Epithelial cell of prostate (primary cell): ENCODE data around the gene PSMB8.

Experiments used
- DNase-seq: peaks from one replicate; pipeline ENCODE4 v3.0.0-alpha.2; 2011; ENCODE audit warnings: low read depth, low spot score
- H3K27ac ChIP-seq: fragments of 450-650 bp; 2 replicates; pipeline ENCODE4 v1.5.1; 2017; ENCODE audit warnings: mild to moderate bottlenecking

PSMB8 gene

DNA sequence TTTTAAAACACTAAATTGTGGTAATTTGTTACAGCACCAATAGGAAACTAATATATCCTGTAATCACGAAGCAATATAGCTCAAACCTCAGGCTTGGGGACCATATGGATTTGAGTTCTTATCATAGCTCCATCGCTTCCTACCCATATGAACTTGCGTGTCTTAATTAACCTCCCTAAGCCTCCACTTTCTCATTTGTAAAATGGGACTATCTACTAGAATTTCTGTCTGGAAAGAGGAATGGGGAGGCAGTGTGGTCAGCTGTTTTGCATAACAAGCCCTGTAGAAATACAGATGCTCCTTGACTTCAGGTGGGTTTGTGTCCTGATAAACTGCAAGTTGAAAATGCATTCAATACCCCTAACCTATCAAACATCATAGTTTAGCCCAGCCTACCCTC, 44.1 kb downstream of the PSMB8 start:
- H3K27ac ChIP-seq, result no peak overlapping the region
- DNase-seq, result no peak

DNA sequence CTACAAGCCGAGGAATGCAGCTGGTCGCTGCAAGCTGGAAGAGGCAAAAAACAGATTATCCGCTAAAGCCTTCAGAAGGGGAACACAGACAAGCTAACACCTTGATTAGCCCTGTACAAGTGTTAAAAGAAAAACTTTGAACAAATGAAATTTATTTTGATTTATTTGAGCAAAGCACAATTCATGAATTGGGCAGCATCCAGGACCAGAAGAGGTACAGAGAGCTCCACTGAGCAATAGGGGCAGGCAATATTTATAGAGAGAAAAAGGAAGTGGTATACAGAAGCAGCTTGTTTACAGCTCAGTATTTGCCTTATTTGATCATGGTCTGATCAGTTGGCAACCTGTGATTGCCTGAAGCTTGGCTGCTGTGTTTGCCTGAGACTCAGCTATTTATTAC, 44.7 kb downstream of the PSMB8 start:
- H3K27ac ChIP-seq, result no peak overlapping the region
- DNase-seq, result no peak

DNA sequence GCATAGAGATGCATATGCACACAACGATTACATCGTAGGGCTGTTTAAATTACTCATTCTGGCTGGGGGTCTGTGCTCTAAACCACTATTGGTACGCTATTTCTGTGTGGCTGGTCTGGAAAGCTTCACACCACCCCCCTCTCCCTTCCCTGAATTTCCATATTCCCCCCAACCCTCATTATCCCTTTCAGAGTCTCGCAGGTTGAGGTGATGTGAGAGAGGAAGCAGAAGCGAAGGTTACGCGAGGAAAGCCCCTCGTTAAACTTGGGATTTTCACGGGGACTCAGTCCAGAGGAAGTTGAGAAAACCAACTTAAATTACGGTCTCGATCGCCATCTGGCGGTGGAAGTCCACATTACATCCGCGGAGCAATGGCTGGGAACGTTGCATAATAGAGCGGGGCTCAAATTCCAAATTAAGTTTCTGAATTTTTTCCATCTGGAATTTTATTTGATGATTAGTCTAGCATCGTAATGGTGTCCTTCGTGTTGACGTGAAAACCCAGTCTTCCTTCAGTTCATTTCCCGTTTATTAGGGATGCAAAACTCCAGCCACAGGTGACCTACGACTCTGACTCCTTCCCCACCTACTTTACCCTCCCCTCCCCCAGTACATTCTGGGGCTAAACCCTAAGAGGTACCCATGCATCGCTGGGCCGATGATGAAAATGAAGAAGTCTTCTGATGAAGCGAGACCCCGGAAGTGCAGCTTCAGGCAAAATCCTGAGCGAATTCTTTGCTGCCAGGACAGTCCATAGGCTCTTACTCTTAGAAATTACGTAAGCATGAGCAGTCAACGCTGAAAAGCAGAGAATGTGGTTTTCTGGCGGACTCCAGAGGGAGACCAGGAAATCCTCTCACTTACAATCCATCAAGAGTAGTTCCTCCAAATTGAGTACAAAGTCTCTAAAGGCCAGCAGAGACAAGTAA, 46.7 kb downstream of the PSMB8 start:
- no peak for DNase-seq
- H3K27ac ChIP-seq, result no peak overlapping the region

DNA sequence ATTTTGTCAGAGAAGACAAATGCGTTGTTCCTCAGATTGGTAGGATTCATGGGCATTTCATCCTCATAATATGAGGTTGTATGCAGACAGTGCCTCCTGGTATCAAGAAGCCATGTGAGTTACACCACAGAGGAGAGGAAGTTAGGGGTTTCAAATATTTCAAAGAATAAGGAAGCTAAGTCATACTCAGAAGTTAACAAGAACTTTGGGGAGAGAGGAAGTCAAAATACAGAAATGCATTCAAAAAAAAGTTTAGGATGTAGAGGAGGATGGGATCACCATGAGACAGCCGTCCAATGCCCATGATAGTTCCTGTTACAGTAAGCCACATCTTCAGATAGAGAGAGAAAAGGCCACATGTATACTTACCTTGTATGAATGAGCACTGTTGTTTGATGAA, 49.3 kb downstream of the PSMB8 start:
- no peak for DNase-seq
- no peak overlapping the region for H3K27ac ChIP-seq

DNA sequence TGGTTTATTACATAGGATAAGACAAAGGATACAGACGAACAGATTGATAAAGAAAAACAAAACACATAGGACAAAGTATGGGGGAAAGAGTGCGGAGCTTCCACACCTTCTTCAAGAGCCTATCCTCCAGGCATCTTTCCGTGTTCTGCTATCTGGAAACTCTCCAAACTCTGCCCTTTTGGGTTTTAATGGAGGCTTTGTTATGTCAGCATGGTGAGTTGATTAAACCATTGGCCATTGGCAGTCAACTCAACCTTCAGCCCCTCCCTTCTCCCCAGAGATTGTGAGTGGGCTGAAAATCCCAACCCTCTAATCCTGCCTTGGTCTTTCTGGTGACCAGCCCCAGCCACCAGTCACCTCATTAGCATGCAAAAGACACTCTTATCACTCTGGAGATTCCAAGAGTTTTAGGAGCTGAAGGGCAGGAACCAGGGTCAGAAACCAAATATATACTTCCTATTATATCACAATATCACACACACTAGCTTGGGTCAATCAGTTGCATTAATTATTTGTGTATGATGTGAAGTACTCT, 50.9 kb downstream of the PSMB8 start:
- no peak for DNase-seq
- H3K27ac ChIP-seq, result no peak overlapping the region
